ENCODE measurements around the gene ROPN1B.
A peak's percentile ranks its signal among the peaks of the same experiment; 100 is the strongest.

- TF ChIP-seq, protein P1, sequence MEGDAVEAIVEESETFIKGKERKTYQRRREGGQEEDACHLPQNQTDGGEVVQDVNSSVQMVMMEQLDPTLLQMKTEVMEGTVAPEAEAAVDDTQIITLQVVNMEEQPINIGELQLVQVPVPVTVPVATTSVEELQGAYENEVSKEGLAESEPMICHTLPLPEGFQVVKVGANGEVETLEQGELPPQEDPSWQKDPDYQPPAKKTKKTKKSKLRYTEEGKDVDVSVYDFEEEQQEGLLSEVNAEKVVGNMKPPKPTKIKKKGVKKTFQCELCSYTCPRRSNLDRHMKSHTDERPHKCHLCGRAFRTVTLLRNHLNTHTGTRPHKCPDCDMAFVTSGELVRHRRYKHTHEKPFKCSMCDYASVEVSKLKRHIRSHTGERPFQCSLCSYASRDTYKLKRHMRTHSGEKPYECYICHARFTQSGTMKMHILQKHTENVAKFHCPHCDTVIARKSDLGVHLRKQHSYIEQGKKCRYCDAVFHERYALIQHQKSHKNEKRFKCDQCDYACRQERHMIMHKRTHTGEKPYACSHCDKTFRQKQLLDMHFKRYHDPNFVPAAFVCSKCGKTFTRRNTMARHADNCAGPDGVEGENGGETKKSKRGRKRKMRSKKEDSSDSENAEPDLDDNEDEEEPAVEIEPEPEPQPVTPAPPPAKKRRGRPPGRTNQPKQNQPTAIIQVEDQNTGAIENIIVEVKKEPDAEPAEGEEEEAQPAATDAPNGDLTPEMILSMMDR (IDR thresholded peaks at IDR 0.05), result no peak
- peak in 1 of 2 donors; percentile 32 for TF ChIP-seq POLR2A (IDR thresholded peaks at IDR 0.05)
- no peak for TF ChIP-seq EP300 (IDR thresholded peaks at IDR 0.05)
These were observed 21.4 kb downstream of the ROPN1B start for GRCh38 chr3:125990253-125990970.

Data from suprapubic skin (tissue), 3 donors.